Activated CD8-positive, alpha-beta T cell treated with anti-CD3 and anti-CD28 coated beads for 36 hours (primary cell): ENCODE results near the gene AKR1C3. TPM values are rescaled to one million over a fixed set of nuclear protein-coding genes. Genes with fewer than 3 reads are reported as not detected.

Source experiments
- ATAC-seq: fragments of 200-7000 bp; cut with Tn5 transposase; one replicate; pipeline ENCODE4 v1.10.0; 2021; ENCODE audit warnings: mild to moderate bottlenecking, moderate library complexity
- CTCF ChIA-PET: fragments of 350-600 bp; sonication (Branson Sonifier 250); formaldehyde crosslinking; loops from one replicate; lab custom pipeline; 2021; ENCODE audit warnings: antibody characterized with exemption; lab: Charles Lee
- POLR2A ChIA-PET: fragments of 350-600 bp; sonication (Branson Sonifier 250); formaldehyde crosslinking; loops from one replicate; lab custom pipeline; 2021; ENCODE audit warnings: antibody characterized with exemption; lab: Charles Lee
- DNase-seq: peaks from one replicate; pipeline ENCODE4 v3.0.0-alpha.2; 2020
- H3K27ac Mint-ChIP-seq: one replicate; pipeline ENCODE4 v1.8.0; 2021; ENCODE audit warnings: mild to moderate bottlenecking, mixed read lengths
- H3K27me3 Mint-ChIP-seq: one replicate; pipeline ENCODE4 v1.8.0; 2021; ENCODE audit warnings: mixed read lengths
- H3K36me3 Mint-ChIP-seq: one replicate; pipeline ENCODE4 v1.8.0; 2021; ENCODE audit warnings: low read depth, mixed read lengths
- H3K4me1 Mint-ChIP-seq: one replicate; pipeline ENCODE4 v1.8.0; 2021; ENCODE audit warnings: low read depth, mixed read lengths
- H3K4me3 Mint-ChIP-seq: one replicate; pipeline ENCODE4 v1.8.0; 2021; ENCODE audit warnings: mild to moderate bottlenecking, moderate library complexity, mixed read lengths
- H3K9me3 Mint-ChIP-seq: one replicate; pipeline ENCODE4 v1.8.0; 2021; ENCODE audit warnings: mixed read lengths
- CTCF ChIP-seq: fragments of 200-600 bp; IDR thresholded peaks from one replicate; pipeline ENCODE4 v1.8.0; 2022; ENCODE audit warnings: antibody characterized with exemption, mild to moderate bottlenecking
- intact Hi-C: fragments of 100-400 bp; cut with micrococcal nuclease; formaldehyde crosslinking; loops from one replicate; pipeline ENCODE4 v1.10.0; 2022
- total RNA-seq, 2 experiments: library from RNA; stranded (reverse); gene quantifications; one replicate each; pipeline ENCODE4 v1.2.3, GENCODE V29; 2021

AKR1C3 gene
- total RNA-seq, 2 experiments from 2014 or later = 0.29 TPM; not detected in 1

GRCh38 chr10:5143137-5143536 is 48.9 kb downstream of the AKR1C3 start:
- Mint-ChIP-seq H3K4me1 (no peaks in the 10 kb centered on the region), H3K27ac (no peak overlapping the region), H3K9me3 (peaks cover 12% of the 10 kb centered on the region), H3K27me3 (no peaks in the 10 kb centered on the region), H3K4me3 (no peak overlapping the region), H3K36me3 (no peaks in the 10 kb centered on the region)
- intact Hi-C loops = no loop called here
- TF ChIP-seq CTCF = no peak
- ATAC-seq = no peak
- POLR2A ChIA-PET = no interaction called here
- DNase-seq = no peak
- CTCF ChIA-PET = no interaction called here

- peaks cover 9% of the 10 kb centered on the region for H3K9me3 Mint-ChIP-seq
- DNase-seq (no peak), ATAC-seq (no peak)
- no peaks in the 10 kb centered on the region for H3K36me3 Mint-ChIP-seq
- H3K27ac Mint-ChIP-seq = no peak overlapping the region
- H3K27me3 Mint-ChIP-seq = no peaks in the 10 kb centered on the region
- no peak overlapping the region for H3K4me3 Mint-ChIP-seq
- ChIA-PET CTCF (no interaction called here), POLR2A (no interaction called here)
- intact Hi-C loops = no loop called here
- no peaks in the 10 kb centered on the region for H3K4me1 Mint-ChIP-seq
- no peak for TF ChIP-seq CTCF
Observed at GRCh38 chr10:5146920-5147254, 52.7 kb downstream of the AKR1C3 start.

GRCh38 chr10:5147255-5147980 is 53.2 kb downstream of the AKR1C3 start:
- H3K4me1 Mint-ChIP-seq = no peaks in the 10 kb centered on the region
- peaks cover 1% of the 10 kb centered on the region for H3K27me3 Mint-ChIP-seq
- no peak for ATAC-seq
- H3K4me3 Mint-ChIP-seq = no peak overlapping the region
- ChIA-PET CTCF (no interaction called here), POLR2A (no interaction called here)
- peaks cover 9% of the 10 kb centered on the region for H3K9me3 Mint-ChIP-seq
- intact Hi-C loops = no loop called here
- DNase-seq = no peak
- H3K36me3 Mint-ChIP-seq = no peaks in the 10 kb centered on the region
- TF ChIP-seq CTCF = no peak
- no peak overlapping the region for H3K27ac Mint-ChIP-seq

- Mint-ChIP-seq H3K4me3 (no peak overlapping the region), H3K4me1 (no peaks in the 10 kb centered on the region), H3K27ac (no peak overlapping the region), H3K9me3 (peaks cover 9% of the 10 kb centered on the region), H3K36me3 (no peaks in the 10 kb centered on the region), H3K27me3 (peaks cover 1% of the 10 kb centered on the region)
- DNase-seq = no peak
- no peak for ATAC-seq
- intact Hi-C loops = no loop called here
- POLR2A ChIA-PET = no interaction called here
- CTCF ChIA-PET = no interaction called here
- TF ChIP-seq CTCF = no peak
Observed at GRCh38 chr10:5147981-5148677, 53.9 kb downstream of the AKR1C3 start.

- Mint-ChIP-seq H3K4me1 (no peaks in the 10 kb centered on the region), H3K27me3 (peaks cover 1% of the 10 kb centered on the region), H3K4me3 (no peak overlapping the region), H3K27ac (no peak overlapping the region), H3K36me3 (no peaks in the 10 kb centered on the region), H3K9me3 (peaks cover 9% of the 10 kb centered on the region)
- intact Hi-C loops = no loop called here
- ChIA-PET CTCF (no interaction called here), POLR2A (no interaction called here)
- DNase-seq = no peak
- no peak for TF ChIP-seq CTCF
- ATAC-seq = no peak
Observed at GRCh38 chr10:5148678-5149032, 54.4 kb downstream of the AKR1C3 start.
